GM10266 (cell line): Measurements from ENCODE around the gene TMEM74B.

ENCODE experiments used
- DNase-seq: peaks from one replicate; pipeline ENCODE4 v3.0.0; 2012; ENCODE audit errors: extremely low spot score
- TF ChIP-seq, protein P1 (sequence below): IDR thresholded peaks from 2 replicates; pipeline ENCODE4 v1.5.1; 2012; ENCODE audit warnings: mild to moderate bottlenecking, low read depth; ENCODE audit not compliant: control insufficient read depth, insufficient read depth; ENCODE audit errors: missing control alignments

Gene TMEM74B

DNA sequence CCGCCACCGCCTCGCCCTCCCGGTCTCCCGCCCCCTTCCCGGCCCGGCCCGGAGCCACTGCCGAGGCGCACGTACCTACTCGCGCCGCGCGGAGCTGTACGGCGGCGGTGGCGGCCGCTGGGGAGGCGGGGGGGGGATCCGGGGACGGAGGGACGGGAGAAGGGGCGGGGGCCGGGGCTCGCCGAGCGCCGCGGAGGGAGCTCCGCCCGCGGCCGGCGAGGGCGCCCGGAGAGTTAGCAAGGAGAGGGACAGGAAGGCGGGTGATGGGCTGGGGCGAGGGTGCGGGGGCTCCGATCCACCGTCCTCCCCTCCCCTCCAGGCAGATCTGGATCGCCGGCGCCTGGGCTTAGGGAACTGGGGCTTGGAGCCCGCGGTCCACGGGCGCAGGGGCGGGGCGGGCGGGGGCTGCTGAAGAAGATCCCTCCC, 548 bp upstream of the TMEM74B start:
- DNase-seq, result peak; percentile 45

DNA sequence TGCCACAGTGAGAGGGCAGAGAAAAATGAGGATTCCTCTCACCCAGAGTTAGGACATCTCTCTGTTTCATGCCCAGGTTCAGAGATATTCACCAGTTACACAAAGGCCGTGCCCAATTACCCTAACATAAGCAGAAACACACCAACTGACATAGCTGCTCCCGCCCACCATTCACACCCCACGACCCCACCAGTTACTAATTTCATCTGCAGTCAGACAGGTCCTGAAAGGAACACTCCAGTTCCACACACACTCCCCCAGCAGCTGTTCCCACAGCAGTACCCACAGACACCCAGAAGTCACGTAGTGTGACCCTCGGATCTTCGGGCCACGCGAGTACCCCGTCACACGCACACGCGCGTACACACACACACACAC, 532 bp downstream of the TMEM74B start:
- TF ChIP-seq, protein P1, sequence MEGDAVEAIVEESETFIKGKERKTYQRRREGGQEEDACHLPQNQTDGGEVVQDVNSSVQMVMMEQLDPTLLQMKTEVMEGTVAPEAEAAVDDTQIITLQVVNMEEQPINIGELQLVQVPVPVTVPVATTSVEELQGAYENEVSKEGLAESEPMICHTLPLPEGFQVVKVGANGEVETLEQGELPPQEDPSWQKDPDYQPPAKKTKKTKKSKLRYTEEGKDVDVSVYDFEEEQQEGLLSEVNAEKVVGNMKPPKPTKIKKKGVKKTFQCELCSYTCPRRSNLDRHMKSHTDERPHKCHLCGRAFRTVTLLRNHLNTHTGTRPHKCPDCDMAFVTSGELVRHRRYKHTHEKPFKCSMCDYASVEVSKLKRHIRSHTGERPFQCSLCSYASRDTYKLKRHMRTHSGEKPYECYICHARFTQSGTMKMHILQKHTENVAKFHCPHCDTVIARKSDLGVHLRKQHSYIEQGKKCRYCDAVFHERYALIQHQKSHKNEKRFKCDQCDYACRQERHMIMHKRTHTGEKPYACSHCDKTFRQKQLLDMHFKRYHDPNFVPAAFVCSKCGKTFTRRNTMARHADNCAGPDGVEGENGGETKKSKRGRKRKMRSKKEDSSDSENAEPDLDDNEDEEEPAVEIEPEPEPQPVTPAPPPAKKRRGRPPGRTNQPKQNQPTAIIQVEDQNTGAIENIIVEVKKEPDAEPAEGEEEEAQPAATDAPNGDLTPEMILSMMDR, result no peak
- DNase-seq, result no peak

More for the DNA sequence above, 548 bp upstream of the TMEM74B start:
- TF ChIP-seq, protein P1, result no peak

DNA sequence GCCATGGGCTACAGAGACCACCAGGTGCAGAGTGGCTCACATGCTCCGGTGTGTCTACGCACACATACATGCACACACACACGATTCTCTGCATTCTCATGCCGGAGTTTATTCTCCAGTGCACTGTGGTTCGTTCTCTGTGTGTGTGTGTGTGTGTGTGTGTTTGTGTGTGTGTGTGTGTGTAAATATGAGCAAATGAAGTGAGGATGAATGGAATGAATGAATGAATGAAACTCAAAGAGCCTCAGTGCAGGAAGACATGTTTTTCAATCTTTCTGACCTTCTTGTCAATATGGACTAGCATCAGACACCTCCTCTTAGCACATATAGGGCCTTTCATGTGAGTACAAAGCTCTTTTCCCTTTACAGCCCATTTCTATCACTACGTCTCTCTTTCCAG, 1.6 kb downstream of the TMEM74B start:
- TF ChIP-seq, protein P1, result no peak
- DNase-seq, result no peak

DNA sequence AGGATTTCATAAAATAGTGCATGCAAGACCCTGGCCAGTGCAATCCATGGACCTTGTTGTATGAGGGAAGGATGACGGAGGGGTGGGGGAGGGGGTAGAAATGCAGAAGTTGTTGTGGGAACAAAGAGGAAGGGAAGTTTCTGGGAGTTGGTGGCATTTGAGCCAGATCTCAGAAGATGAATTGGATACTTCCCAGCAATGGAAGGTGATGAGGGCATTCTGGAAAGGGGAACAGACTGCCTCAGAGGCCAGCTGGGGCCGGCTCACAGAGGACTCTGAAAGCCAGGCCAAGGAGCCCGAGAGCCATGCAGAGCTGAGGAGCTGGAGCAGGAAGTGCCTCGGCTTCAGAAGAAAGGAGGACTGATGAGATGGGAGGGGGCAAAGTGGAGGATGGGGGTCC, 2.7 kb downstream of the TMEM74B start:
- no peak for DNase-seq
- TF ChIP-seq, protein P1, result no peak

DNA sequence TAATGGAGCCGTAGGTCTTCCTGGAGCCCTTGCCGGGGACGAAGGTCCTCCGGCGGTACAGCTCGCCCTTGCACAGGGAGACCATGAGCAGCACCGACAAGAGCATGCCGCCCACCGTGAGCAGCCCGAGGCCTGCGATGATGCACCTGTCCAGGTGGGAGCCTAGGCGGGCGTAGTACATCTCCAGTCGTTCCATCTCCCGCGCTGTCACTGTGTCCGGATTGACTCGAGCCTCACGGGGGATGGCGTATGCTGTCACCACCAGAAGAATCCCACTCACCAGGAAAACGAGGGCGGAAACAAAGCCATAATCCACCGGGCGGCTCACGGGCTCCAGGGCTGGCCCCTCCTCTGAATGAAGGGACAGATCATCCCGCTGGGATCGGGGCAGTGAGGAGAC, 3.8 kb downstream of the TMEM74B start:
- TF ChIP-seq, protein P1, result no peak
- no peak for DNase-seq

DNA sequence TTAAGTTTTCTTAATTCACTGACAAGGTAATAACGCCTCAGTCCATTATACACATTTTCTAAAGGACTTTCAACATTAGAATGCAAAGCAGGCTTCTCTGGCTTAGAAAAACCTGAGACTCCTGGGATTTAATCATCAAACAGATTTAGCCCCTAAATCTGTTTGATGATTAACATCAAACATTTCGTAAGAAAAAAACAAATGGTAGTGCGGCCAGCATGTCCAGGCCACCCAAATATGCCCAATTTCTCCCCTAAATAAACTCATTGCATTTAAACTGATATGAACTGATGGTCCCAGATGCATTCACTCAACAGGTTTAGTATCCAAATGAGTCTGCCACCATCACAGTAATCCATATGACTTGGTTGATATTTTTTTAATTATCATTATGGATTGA, 6.2 kb downstream of the TMEM74B start:
- TF ChIP-seq, protein P1, result no peak
- no peak for DNase-seq

DNA sequence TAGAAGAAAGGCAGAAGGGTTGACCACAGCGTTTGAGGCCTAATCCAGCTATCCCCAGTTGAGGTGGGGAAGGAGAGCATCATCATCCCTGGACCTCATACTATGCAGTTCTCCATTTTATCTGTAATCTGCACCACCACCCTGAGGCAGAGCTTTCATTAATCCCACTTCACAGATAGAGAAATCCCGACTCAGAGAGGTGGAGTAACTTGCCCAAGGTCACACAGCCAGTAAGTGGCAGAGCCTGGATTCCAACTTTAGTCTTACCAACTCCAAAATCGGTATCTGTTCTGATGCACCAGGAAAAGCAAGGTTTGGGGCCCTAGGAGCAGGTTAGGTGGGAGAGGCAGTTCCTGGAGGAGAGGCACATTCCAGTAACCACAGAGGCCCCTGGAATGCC, 6.7 kb downstream of the TMEM74B start:
- TF ChIP-seq, protein P1, result no peak
- DNase-seq, result no peak

DNA sequence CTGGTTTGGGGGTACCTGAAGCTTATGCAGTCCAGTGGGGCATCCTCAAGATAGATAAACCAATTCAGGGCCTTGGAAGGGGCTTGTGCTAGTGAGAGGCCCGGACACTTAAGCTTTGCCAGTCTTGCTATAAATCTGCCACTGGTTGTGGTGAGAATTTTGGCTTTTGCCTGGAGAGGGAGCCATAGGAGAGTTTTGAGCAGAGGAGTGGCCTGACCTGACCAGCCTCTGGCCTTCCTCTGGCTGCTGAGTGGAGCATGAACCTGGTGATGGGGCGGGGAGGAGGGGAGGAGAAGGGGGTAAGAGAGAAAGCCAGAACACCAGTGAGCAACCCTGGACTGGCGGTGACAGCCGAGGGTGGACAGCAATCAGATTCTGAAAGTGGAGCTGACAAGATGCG, 7.1 kb downstream of the TMEM74B start:
- TF ChIP-seq, protein P1, result peak; percentile 1

More for the DNA sequence above, 7.1 kb downstream of the TMEM74B start:
- no peak for DNase-seq
